ENCODE measurements around the gene IDI1. TPM values are rescaled to one million over a fixed set of nuclear protein-coding genes. Genes with fewer than 3 reads are reported as not detected.

The IDI1 gene
- total and polyA plus RNA-seq, 11 donors = 9.1 to 44.8 (median 18.4) TPM

DNA sequence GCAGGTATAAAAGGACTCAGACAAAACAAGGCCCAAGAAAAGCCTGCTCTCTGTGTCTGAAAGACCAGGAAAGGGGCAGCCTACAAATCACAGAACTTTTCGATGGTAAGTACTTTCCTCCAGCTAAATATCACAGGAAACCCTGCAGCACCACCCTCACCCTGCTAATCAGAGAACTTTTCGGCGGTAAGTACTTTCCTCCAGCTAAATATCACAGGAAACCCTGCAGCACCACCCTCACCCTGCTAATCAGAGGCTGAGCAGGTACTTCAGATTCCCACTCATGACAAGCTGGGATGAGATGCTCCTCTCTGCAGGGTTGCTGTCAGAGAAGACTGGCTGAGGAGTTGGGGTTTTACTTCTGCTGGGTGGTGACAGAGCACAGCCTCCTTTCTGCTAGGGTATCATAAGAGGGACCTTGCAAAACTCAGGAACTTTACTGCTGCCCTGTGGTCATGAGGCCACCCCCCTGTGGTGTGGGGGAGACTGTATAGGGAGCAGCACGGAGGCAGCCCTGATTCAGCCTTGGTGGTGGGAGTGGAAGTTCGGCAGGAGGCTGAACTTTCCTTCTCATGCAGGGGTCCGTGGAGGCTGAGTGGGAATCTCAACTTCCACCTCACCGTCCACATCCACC, 14.4 kb upstream of the IDI1 start:
- ATAC-seq (peak in 3 of 4 donors; percentile 18 to 49 (median 45)), DNase-seq (no peak)
- Histone ChIP-seq H3K4me3 (no peak overlapping the region), H3K4me1 (peaks cover 0 to 53% (median 29%) of the 10 kb centered on the region in 12 donors), H3K27ac (peak overlapping the region in 1 of 12 donors; percentile 73), H3K27me3 (no peaks in the 10 kb centered on the region), H3K9me3 (no peaks in the 10 kb centered on the region), H3K36me3 (peaks cover 0 to 24% (median 6%) of the 10 kb centered on the region in 9 donors)
- WGBS, 4 donors = 57 to 70% (median 64%) methylated on average over 7 of the region's 7 CpGs
- no peak for TF ChIP-seq POLR2A (IDR thresholded peaks at IDR 0.05)
- TF ChIP-seq, protein P1, sequence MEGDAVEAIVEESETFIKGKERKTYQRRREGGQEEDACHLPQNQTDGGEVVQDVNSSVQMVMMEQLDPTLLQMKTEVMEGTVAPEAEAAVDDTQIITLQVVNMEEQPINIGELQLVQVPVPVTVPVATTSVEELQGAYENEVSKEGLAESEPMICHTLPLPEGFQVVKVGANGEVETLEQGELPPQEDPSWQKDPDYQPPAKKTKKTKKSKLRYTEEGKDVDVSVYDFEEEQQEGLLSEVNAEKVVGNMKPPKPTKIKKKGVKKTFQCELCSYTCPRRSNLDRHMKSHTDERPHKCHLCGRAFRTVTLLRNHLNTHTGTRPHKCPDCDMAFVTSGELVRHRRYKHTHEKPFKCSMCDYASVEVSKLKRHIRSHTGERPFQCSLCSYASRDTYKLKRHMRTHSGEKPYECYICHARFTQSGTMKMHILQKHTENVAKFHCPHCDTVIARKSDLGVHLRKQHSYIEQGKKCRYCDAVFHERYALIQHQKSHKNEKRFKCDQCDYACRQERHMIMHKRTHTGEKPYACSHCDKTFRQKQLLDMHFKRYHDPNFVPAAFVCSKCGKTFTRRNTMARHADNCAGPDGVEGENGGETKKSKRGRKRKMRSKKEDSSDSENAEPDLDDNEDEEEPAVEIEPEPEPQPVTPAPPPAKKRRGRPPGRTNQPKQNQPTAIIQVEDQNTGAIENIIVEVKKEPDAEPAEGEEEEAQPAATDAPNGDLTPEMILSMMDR (IDR thresholded peaks at IDR 0.05) = no peak
- intact Hi-C loops (cut with DNase I) = no loop called here

DNA sequence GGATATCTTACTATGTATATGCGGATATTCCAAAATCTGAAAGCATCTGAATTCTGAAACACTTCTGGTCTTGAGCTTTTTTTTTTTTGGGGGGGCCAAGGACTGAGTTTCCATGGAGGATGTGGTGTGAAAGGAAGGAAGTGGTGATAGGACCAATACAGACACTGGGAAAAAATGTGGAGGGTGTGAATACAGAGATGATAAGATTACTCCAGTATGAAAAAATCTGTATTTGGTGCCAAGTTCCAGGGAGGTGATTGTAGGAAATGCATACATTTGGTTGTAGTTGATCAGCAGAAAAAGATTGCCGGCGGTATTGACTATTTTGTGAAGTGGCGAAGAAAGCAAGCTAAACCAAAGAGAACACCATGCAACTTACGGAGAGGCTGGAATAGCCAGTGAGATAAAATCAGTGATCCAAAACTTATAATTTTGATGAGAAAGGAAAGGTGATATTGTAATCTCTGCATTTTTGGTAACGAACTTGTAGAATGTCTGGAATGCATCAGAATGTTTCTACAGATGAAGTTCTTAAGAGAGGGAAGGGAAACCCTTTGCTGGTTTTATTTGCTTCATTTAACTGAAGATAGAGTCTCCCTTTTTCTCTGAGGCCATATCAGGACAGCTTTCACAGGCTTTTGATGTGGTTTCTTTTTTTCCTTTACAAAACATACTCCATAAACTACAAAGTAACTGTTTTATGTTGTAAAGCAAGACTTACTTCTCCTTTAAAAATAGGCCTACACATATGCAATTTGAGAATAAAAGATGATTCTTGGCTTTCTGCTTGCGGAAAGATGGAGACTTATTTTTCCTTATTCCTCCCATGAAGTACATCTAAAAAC, 13.2 kb upstream of the IDI1 start:
- intact Hi-C loops (cut with DNase I) = no loop called here
- DNase-seq (no peak), ATAC-seq (no peak)
- H3K36me3 ChIP-seq = peaks cover 0 to 24% (median 6%) of the 10 kb centered on the region in 9 donors
- no peak overlapping the region for H3K4me3 ChIP-seq
- no peak for TF ChIP-seq POLR2A (IDR thresholded peaks at IDR 0.05)
- TF ChIP-seq, protein P1 (IDR thresholded peaks at IDR 0.05) = no peak
- 73 to 77% (median 75%) methylated on average over 7 of the region's 7 CpGs for WGBS, 4 donors
- H3K9me3 ChIP-seq = no peaks in the 10 kb centered on the region
- peak overlapping the region in 1 of 12 donors; percentile 73 for H3K27ac ChIP-seq
- H3K4me1 ChIP-seq = peaks cover 0 to 64% (median 35%) of the 10 kb centered on the region in 12 donors
- no peaks in the 10 kb centered on the region for H3K27me3 ChIP-seq

DNA sequence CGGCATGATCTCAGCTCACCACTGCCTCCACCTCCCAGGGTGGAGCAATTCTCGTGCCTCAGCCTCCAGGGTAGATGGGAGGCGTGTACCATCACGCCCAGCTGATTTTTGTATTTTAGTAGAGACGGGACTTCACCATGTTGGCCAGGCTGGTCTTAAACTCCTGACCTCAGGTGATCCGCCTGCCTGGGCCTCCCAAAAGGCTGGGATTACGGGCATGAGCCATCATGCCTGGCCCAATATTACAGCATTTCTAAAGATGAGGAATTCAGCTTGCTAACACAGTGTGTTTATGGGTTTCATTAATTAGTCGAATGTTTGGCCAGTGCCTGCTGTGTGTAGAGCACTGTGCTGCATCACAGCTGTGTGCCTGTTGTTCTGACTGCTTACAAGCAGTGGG, 11.0 kb upstream of the IDI1 start:
- H3K9me3 ChIP-seq = no peaks in the 10 kb centered on the region
- no peak overlapping the region for H3K4me3 ChIP-seq
- peaks cover 0 to 24% (median 6%) of the 10 kb centered on the region in 9 donors for H3K36me3 ChIP-seq
- peaks cover 0 to 74% (median 44%) of the 10 kb centered on the region in 12 donors for H3K4me1 ChIP-seq
- no peak overlapping the region for H3K27ac ChIP-seq
- ATAC-seq = no peak
- no peak for DNase-seq
- TF ChIP-seq, protein P1 (IDR thresholded peaks at IDR 0.05) = no peak
- TF ChIP-seq POLR2A (IDR thresholded peaks at IDR 0.05) = no peak
- intact Hi-C loops (cut with DNase I) = loop anchor here in 2 of 10 donors (5.0 kb wide), 2 partner anchors 73 to 128 kb away; partner anchors contain the start of genes GTPBP4 (in 1 of the 2) and LARP4B (in 1 of the 2)
- no peaks in the 10 kb centered on the region for H3K27me3 ChIP-seq
- WGBS, 4 donors = 90 to 96% (median 92%) methylated on average over 8 of the region's 8 CpGs

DNA sequence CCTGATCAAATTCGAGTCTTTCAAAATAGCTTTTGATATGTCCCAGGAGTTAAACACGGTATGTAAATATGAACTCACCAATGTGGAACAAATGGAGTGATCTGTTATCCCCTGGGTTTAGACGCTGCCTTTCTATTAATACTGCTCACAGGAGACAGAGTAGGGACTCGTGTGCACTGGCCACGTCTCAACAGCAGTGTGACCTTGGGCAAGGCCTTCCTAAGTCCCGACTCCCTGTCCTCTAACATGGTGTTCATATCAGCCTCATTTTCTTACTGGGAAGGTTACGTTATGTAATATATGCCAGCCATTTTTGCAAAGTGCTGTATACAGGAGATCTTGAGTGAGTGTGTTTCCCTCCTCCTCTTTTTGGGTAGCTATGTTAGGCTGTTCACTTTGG, 9.1 kb upstream of the IDI1 start:
- peaks cover 0 to 81% (median 48%) of the 10 kb centered on the region in 12 donors for H3K4me1 ChIP-seq
- peak; percentile 44 to 77 (median 70) for ATAC-seq
- TF ChIP-seq POLR2A (IDR thresholded peaks at IDR 0.05) = no peak
- TF ChIP-seq, protein P1 (IDR thresholded peaks at IDR 0.05) = no peak
- H3K4me3 ChIP-seq = peak overlapping the region in 10 of 12 donors; percentile 68 to 99 (median 93)
- H3K27ac ChIP-seq = peak overlapping the region; percentile 37 to 100 (median 98)
- H3K36me3 ChIP-seq = peaks cover 0 to 28% (median 11%) of the 10 kb centered on the region in 9 donors
- WGBS, 4 donors = 38 to 48% (median 42%) methylated on average over 7 of the region's 7 CpGs
- intact Hi-C loops (cut with DNase I) = loop anchor here in 2 of 10 donors (5.0 kb wide), 2 partner anchors 71 to 126 kb away; partner anchors contain the start of genes GTPBP4 (in 1 of the 2) and LARP4B (in 1 of the 2)
- H3K27me3 ChIP-seq = no peaks in the 10 kb centered on the region
- no peaks in the 10 kb centered on the region for H3K9me3 ChIP-seq
- peak in 3 of 5 donors; percentile 40 to 75 (median 61) for DNase-seq
